ENCODE measurements around the gene ACOT8. TPM values are rescaled to one million over a fixed set of nuclear protein-coding genes. Genes with fewer than 3 reads are reported as not detected.

ACOT8 gene
- total RNA-seq, 1 experiment from 2014 or later: 19.5 TPM

GRCh38 chr20:45860560-45861220 is 3.5 kb upstream of the ACOT8 start:
- ChIA-PET POLR2A (interaction anchor here (0.9 to 1.4 kb wide), 2 partner anchors 20 to 52 kb away, joined by 3 to 9 read pairs; partner anchors contain the start of gene ZSWIM1), CTCF (interaction anchor here (0.9 to 1.5 kb wide), 2 partner anchors 13 to 62 kb away, joined by 4 to 6 read pairs; no protein-coding TSS in a partner anchor)
- Mint-ChIP-seq H3K27ac (ENCODE audit: low read depth, unreplicated experiment) (no peak overlapping the region), H3K9me3 (ENCODE audit: unreplicated experiment) (no peaks in the 10 kb centered on the region), H3K4me1 (ENCODE audit: insufficient read depth, unreplicated experiment) (peaks cover 16% of the 10 kb centered on the region), H3K27me3 (ENCODE audit: insufficient read depth, unreplicated experiment) (no peaks in the 10 kb centered on the region), H3K36me3 (ENCODE audit: insufficient read depth, unreplicated experiment) (peaks cover 6% of the 10 kb centered on the region), H3K4me3 (ENCODE audit: unreplicated experiment) (no peak overlapping the region)
- intact Hi-C loops (cut with micrococcal nuclease): no loop called here
- BruUV-seq (replicated peaks): no TSS peak
- DNase-seq (ENCODE audit: unreplicated experiment): no peak
- no peak for TF ChIP-seq CTCF (IDR thresholded peaks at IDR 0.05; ENCODE audit: unreplicated experiment)

GRCh38 chr20:45859916-45860315 is 2.7 kb upstream of the ACOT8 start:
- no peaks in the 10 kb centered on the region for H3K9me3 Mint-ChIP-seq (ENCODE audit: unreplicated experiment)
- H3K27me3 Mint-ChIP-seq (ENCODE audit: insufficient read depth, unreplicated experiment): no peaks in the 10 kb centered on the region
- BruUV-seq (replicated peaks): no TSS peak
- TF ChIP-seq CTCF (IDR thresholded peaks at IDR 0.05; ENCODE audit: unreplicated experiment): no peak
- no peak for DNase-seq (ENCODE audit: unreplicated experiment)
- H3K4me3 Mint-ChIP-seq (ENCODE audit: unreplicated experiment): no peak overlapping the region
- no peak overlapping the region for H3K27ac Mint-ChIP-seq (ENCODE audit: low read depth, unreplicated experiment)
- peaks cover 16% of the 10 kb centered on the region for H3K4me1 Mint-ChIP-seq (ENCODE audit: insufficient read depth, unreplicated experiment)
- POLR2A ChIA-PET: interaction anchor here (0.9 kb wide), 1 partner anchor 21 kb away, joined by 3 read pairs; the partner anchor contains the start of gene ZSWIM1
- CTCF ChIA-PET: no interaction called here
- intact Hi-C loops (cut with micrococcal nuclease): no loop called here
- H3K36me3 Mint-ChIP-seq (ENCODE audit: insufficient read depth, unreplicated experiment): peaks cover 9% of the 10 kb centered on the region

GRCh38 chr20:45857882-45858216 is 657 bp upstream of the ACOT8 start:
- no peaks in the 10 kb centered on the region for H3K9me3 Mint-ChIP-seq (ENCODE audit: unreplicated experiment)
- ChIA-PET CTCF (interaction anchor here (0.7 to 1.0 kb wide), 2 partner anchors 24 to 112 kb away, joined by 3 to 4 read pairs; no protein-coding TSS in a partner anchor), POLR2A (interaction anchor here (0.6 to 4.1 kb wide), 8 partner anchors 10 to 1813 kb away, joined by 3 to 40 read pairs (median 10); partner anchors contain the start of genes CTSA, NEURL2, PCIF1 and SNX21)
- intact Hi-C loops (cut with micrococcal nuclease): loop anchor here (2.0 kb wide), 1 partner anchor 77 kb away; the partner anchor contains the start of gene PCIF1
- peak overlapping the region; percentile 92 for H3K27ac Mint-ChIP-seq (ENCODE audit: low read depth, unreplicated experiment)
- peaks cover 16% of the 10 kb centered on the region for H3K36me3 Mint-ChIP-seq (ENCODE audit: insufficient read depth, unreplicated experiment)
- no peak for DNase-seq (ENCODE audit: unreplicated experiment)
- H3K4me1 Mint-ChIP-seq (ENCODE audit: insufficient read depth, unreplicated experiment): peaks cover 16% of the 10 kb centered on the region
- peak overlapping the region; percentile 92 for H3K4me3 Mint-ChIP-seq (ENCODE audit: unreplicated experiment)
- no peak for TF ChIP-seq CTCF (IDR thresholded peaks at IDR 0.05; ENCODE audit: unreplicated experiment)
- no peaks in the 10 kb centered on the region for H3K27me3 Mint-ChIP-seq (ENCODE audit: insufficient read depth, unreplicated experiment)
- no TSS peak for BruUV-seq (replicated peaks)

- TF ChIP-seq CTCF (IDR thresholded peaks at IDR 0.05; ENCODE audit: unreplicated experiment): no peak
- BruUV-seq (replicated peaks): no TSS peak
- H3K27ac Mint-ChIP-seq (ENCODE audit: low read depth, unreplicated experiment): peak overlapping the region; percentile 12
- no peak overlapping the region for H3K4me3 Mint-ChIP-seq (ENCODE audit: unreplicated experiment)
- intact Hi-C loops (cut with micrococcal nuclease): no loop called here
- H3K4me1 Mint-ChIP-seq (ENCODE audit: insufficient read depth, unreplicated experiment): no peaks in the 10 kb centered on the region
- H3K27me3 Mint-ChIP-seq (ENCODE audit: insufficient read depth, unreplicated experiment): no peaks in the 10 kb centered on the region
- H3K36me3 Mint-ChIP-seq (ENCODE audit: insufficient read depth, unreplicated experiment): peaks cover 30% of the 10 kb centered on the region
- ChIA-PET POLR2A (interaction anchor here (0.6 to 1.7 kb wide), 3 partner anchors 21 to 41 kb away, joined by 3 to 8 read pairs (median 3); partner anchors contain the start of gene ZSWIM1), CTCF (interaction anchor here (1.8 to 1.9 kb wide), 2 partner anchors 55 to 109 kb away, joined by 6 to 7 read pairs; no protein-coding TSS in a partner anchor)
- no peak for DNase-seq (ENCODE audit: unreplicated experiment)
- no peaks in the 10 kb centered on the region for H3K9me3 Mint-ChIP-seq (ENCODE audit: unreplicated experiment)
Observed at GRCh38 chr20:45853484-45853883, 3.7 kb downstream of the ACOT8 start.

All from MCF 10A (cell line).